Tibial nerve (tissue), 4 donors: ENCODE data around the gene GPR89A. TPM values are rescaled to one million over a fixed set of nuclear protein-coding genes. Genes with fewer than 3 reads are reported as not detected.

Experiments
- DNase-seq, 2 donors: peaks; one replicate each; pipeline ENCODE4 v3.0.0-alpha.2; 2019; ENCODE audit warnings: low spot score in 2 of 2
- H3K27ac ChIP-seq, 4 donors: fragments of 200-600 bp; sonication (generic) in 3 of 4; one replicate each; pipeline ENCODE4 v1.5.1; 2017 to 2019; ENCODE audit warnings: mild to moderate bottlenecking in 1 of 4
- H3K27me3 ChIP-seq, 2 donors: fragments of 200-600 bp; sonication (generic) in 1 of 2; one replicate each; pipeline versions ENCODE4 v1.5.1 to v1.6.0; 2017 to 2019
- H3K36me3 ChIP-seq, 3 donors: fragments of 200-600 bp; sonication (generic); one replicate each; pipeline ENCODE4 v1.5.1; 2018 to 2019
- H3K4me1 ChIP-seq, 4 donors: fragments of 200-600 bp; sonication (generic) in 3 of 4; one replicate each; pipeline ENCODE4 v1.5.1; 2017 to 2019
- H3K4me3 ChIP-seq, 4 donors: fragments of 200-600 bp; sonication (generic) in 3 of 4; one replicate each; pipeline ENCODE4 v1.5.1; 2017 to 2019; ENCODE audit warnings: mild to moderate bottlenecking in 1 of 4, moderate library complexity in 1 of 4
- H3K9me3 ChIP-seq, 4 donors: fragments of 200-600 bp; sonication (generic) in 3 of 4; one replicate each; pipeline ENCODE4 v1.5.1; 2017 to 2019
- CTCF ChIP-seq, 5 experiments: fragments of 200-600 bp in 3 of 5; fragments of 450-650 bp in 2 of 5; sonication (generic) in 3 of 5; IDR thresholded peaks; one replicate each; pipeline ENCODE4 v1.5.1; 2016 to 2019; ENCODE audit warnings: antibody characterized with exemption in 5 of 5, mild to moderate bottlenecking in 3 of 5, moderate library complexity in 2 of 5
- EP300 ChIP-seq, 2 donors: sonication (generic); formaldehyde crosslinking; IDR thresholded peaks; one replicate each; pipeline ENCODE4 v1.6.1; 2017; ENCODE audit warnings: antibody characterized with exemption in 2 of 2, mild to moderate bottlenecking in 1 of 2
- POLR2A ChIP-seq, 2 donors: fragments of 450-650 bp; IDR thresholded peaks; one replicate each; pipeline ENCODE4 v1.6.1; 2017; ENCODE audit warnings: antibody characterized with exemption in 2 of 2, mild to moderate bottlenecking in 2 of 2, moderate library complexity in 2 of 2
- WGBS, 2 donors: methylation state at CpG; one replicate each; pipeline ENCODE4 v1.1.5; 2018; 5-methylcytosine and 5-hydroxymethylcytosine counted together
- total RNA-seq, 4 donors: library from RNA; depleted of rRNA; stranded (reverse); fragments of >200 nt; gene quantifications; one replicate each; pipeline ENCODE4 v1.1.0, GENCODE V29; 2016

Gene GPR89A
- total RNA-seq, 4 donors from 2014 or later = 20.4 to 51.6 (median 33.1) TPM

- H3K27me3 ChIP-seq = no peaks in the 10 kb centered on the region
These were observed 88.2 kb downstream of the GPR89A start for GRCh38 chr1:145695821-145696629.

GRCh38 chr1:145696630-145696960, 88.8 kb downstream of the GPR89A start:
- WGBS, 2 donors = 88 to 94% methylated on average over 3 of the region's 3 CpGs
- no peak for TF ChIP-seq EP300 (IDR thresholded peaks at IDR 0.05)
- TF ChIP-seq CTCF (IDR thresholded peaks at IDR 0.05) = no peak
- TF ChIP-seq POLR2A (IDR thresholded peaks at IDR 0.05) = no peak
- H3K9me3 ChIP-seq = no peaks in the 10 kb centered on the region

More at GRCh38 chr1:145695821-145696629, 88.2 kb downstream of the GPR89A start:
- Histone ChIP-seq H3K27ac (no peak overlapping the region), H3K4me1 (no peaks in the 10 kb centered on the region), H3K4me3 (no peak overlapping the region), H3K36me3 (no peaks in the 10 kb centered on the region), H3K9me3 (no peaks in the 10 kb centered on the region)
- 81 to 82% methylated on average over 5 of the region's 5 CpGs for WGBS, 2 donors
- no peak for TF ChIP-seq EP300 (IDR thresholded peaks at IDR 0.05)
- no peak for TF ChIP-seq CTCF (IDR thresholded peaks at IDR 0.05)
- TF ChIP-seq POLR2A (IDR thresholded peaks at IDR 0.05) = no peak
- DNase-seq = no peak

GRCh38 chr1:145701306-145701862, 93.6 kb downstream of the GPR89A start:
- no peak overlapping the region for H3K4me3 ChIP-seq
- no peaks in the 10 kb centered on the region for H3K9me3 ChIP-seq
- H3K27me3 ChIP-seq = no peaks in the 10 kb centered on the region
- H3K36me3 ChIP-seq = no peaks in the 10 kb centered on the region
- 40 to 51% methylated on average over 2 of the region's 2 CpGs for WGBS, 2 donors
- H3K27ac ChIP-seq = no peak overlapping the region
- DNase-seq = no peak
- no peak for TF ChIP-seq CTCF (IDR thresholded peaks at IDR 0.05)
- TF ChIP-seq EP300 (IDR thresholded peaks at IDR 0.05) = no peak
- no peak for TF ChIP-seq POLR2A (IDR thresholded peaks at IDR 0.05)
- H3K4me1 ChIP-seq = no peaks in the 10 kb centered on the region

More at GRCh38 chr1:145696630-145696960, 88.8 kb downstream of the GPR89A start:
- H3K27ac ChIP-seq = no peak overlapping the region
- H3K36me3 ChIP-seq = no peaks in the 10 kb centered on the region
- H3K4me1 ChIP-seq = no peaks in the 10 kb centered on the region
- H3K27me3 ChIP-seq = no peaks in the 10 kb centered on the region
- no peak overlapping the region for H3K4me3 ChIP-seq
- DNase-seq = no peak

GRCh38 chr1:145702052-145702451, 94.3 kb downstream of the GPR89A start:
- WGBS, 2 donors = 71 to 73% methylated on average over 2 of the region's 2 CpGs
- H3K36me3 ChIP-seq = no peaks in the 10 kb centered on the region
- H3K4me3 ChIP-seq = no peak overlapping the region
- H3K9me3 ChIP-seq = no peaks in the 10 kb centered on the region
- no peaks in the 10 kb centered on the region for H3K4me1 ChIP-seq
- no peak for DNase-seq
- H3K27ac ChIP-seq = no peak overlapping the region
- TF ChIP-seq CTCF (IDR thresholded peaks at IDR 0.05) = no peak
- no peaks in the 10 kb centered on the region for H3K27me3 ChIP-seq

- WGBS, 2 donors = 87 to 89% methylated on average over 7 of the region's 7 CpGs
- no peaks in the 10 kb centered on the region for H3K9me3 ChIP-seq
- H3K27ac ChIP-seq = no peak overlapping the region
- H3K4me3 ChIP-seq = no peak overlapping the region
- H3K27me3 ChIP-seq = no peaks in the 10 kb centered on the region
- TF ChIP-seq EP300 (IDR thresholded peaks at IDR 0.05) = no peak
- no peak for TF ChIP-seq CTCF (IDR thresholded peaks at IDR 0.05)
- no peak for TF ChIP-seq POLR2A (IDR thresholded peaks at IDR 0.05)
- DNase-seq = no peak
- no peaks in the 10 kb centered on the region for H3K36me3 ChIP-seq
- no peaks in the 10 kb centered on the region for H3K4me1 ChIP-seq
These were observed 95.0 kb downstream of the GPR89A start for GRCh38 chr1:145702826-145703225.
